Transverse colon (tissue), 4 donors: ENCODE results near the gene BGN.

Experiments used
- CTCF ChIP-seq, 5 experiments: fragments of 200-600 bp in 3 of 5; fragments of 450-650 bp in 2 of 5; sonication (generic) in 3 of 5; IDR thresholded peaks; 1 replicate in 2 of 5; 2 replicates in 3 of 5; pipeline ENCODE4 v1.5.1; 2016 to 2017; ENCODE audit warnings: antibody characterized with exemption in 5 of 5, inconsistent platforms in 3 of 5, mild to moderate bottlenecking in 2 of 5, moderate library complexity in 1 of 5
- EP300 ChIP-seq: sonication (generic); formaldehyde crosslinking; IDR thresholded peaks from one replicate; pipeline ENCODE4 v1.6.1; 2017; ENCODE audit warnings: antibody characterized with exemption, low read depth
- POLR2A ChIP-seq: fragments of 450-650 bp; IDR thresholded peaks from one replicate; pipeline ENCODE4 v1.6.1; 2016; ENCODE audit warnings: antibody characterized with exemption, mild to moderate bottlenecking, moderate library complexity
- POLR2AphosphoS5 ChIP-seq, 3 donors: sonication (generic); formaldehyde crosslinking; IDR thresholded peaks; one replicate each; pipeline ENCODE4 v1.6.1; 2016; ENCODE audit warnings: antibody characterized with exemption in 3 of 3

GRCh38 chrX:153514259-153514658 lies 19.5 kb downstream of the BGN start:
- TF ChIP-seq CTCF (IDR thresholded peaks at IDR 0.05) (no peak), EP300 (no peak), POLR2AphosphoS5 (IDR thresholded peaks at IDR 0.05) (no peak), POLR2A (no peak)
